ENCODE data around the gene SP2.

SP2 gene

DNA sequence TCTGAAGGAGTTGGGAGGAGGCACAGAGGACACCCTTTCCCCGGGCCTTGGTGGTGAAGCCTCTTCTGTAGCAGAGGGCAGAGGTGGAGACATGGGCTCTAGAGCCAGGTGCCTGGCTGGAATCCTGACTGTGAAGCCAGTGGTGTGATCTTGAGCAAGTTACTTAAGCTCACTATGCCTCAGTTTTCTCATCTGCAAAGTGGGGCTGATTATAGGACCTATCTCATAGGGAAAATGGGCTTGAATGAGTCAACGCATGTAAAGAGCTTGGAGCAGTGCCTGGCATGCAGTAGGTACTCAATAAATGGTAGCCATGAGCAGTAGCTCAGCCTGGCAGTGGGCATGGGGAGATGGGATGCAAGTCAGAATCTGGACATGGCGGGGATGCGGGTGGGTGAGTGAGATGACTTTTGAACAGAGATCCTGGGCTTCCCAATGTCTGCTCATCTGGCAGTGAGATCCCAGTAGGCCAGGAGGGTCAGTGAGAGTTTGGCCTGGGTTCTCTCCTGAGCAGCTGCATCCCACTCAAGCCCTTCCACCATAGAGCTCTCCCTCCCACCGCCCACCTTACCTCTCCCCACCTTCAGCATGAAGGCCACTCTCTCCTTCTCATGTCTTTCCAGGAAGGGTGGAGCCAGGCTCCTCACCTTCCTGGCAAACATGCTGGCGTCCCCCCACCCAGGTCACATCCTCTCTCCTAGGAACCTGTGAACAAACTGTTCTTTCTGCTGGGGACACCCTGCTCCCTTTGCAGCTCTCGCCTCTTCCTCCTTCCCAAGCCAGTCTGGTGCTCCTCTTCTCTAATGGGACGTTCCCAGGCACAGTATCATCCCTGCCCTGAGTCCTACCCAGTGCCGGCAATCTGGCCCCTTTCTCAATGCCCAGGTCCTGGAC, 13.1 kb upstream of the SP2 start:
- Histone ChIP-seq H3K4me1 (ENCODE audit: low read length) (peaks cover 68% of the 10 kb centered on the region), H3K27me3 (ENCODE audit: low read depth, low read length) (no peaks in the 10 kb centered on the region), H2AFZ (ENCODE audit: low read depth, low read length) (no peak overlapping the region), H3K4me2 (ENCODE audit: low read length) (no peak overlapping the region), H3K9ac (ENCODE audit: low read length) (no peak overlapping the region), H3K36me3 (replicated peaks; ENCODE audit: low read depth, low read length) (no peaks in the 10 kb centered on the region), H4K20me1 (ENCODE audit: insufficient read depth, low read length) (no peaks in the 10 kb centered on the region), H3K4me3 (ENCODE audit: low read length) (no peak overlapping the region), H3K27ac (ENCODE audit: low read length) (no peak overlapping the region), H3K9me3 (ENCODE audit: insufficient read depth, low read length) (no peaks in the 10 kb centered on the region), H3K79me2 (ENCODE audit: low read length) (no peaks in the 10 kb centered on the region)
- no peak for TF ChIP-seq CTCF (IDR thresholded peaks at IDR 0.05; ENCODE audit: low read depth, low read length)
- no peak for TF ChIP-seq EZH2phosphoT487 (IDR thresholded peaks at IDR 0.05; ENCODE audit: low read depth)

DNA sequence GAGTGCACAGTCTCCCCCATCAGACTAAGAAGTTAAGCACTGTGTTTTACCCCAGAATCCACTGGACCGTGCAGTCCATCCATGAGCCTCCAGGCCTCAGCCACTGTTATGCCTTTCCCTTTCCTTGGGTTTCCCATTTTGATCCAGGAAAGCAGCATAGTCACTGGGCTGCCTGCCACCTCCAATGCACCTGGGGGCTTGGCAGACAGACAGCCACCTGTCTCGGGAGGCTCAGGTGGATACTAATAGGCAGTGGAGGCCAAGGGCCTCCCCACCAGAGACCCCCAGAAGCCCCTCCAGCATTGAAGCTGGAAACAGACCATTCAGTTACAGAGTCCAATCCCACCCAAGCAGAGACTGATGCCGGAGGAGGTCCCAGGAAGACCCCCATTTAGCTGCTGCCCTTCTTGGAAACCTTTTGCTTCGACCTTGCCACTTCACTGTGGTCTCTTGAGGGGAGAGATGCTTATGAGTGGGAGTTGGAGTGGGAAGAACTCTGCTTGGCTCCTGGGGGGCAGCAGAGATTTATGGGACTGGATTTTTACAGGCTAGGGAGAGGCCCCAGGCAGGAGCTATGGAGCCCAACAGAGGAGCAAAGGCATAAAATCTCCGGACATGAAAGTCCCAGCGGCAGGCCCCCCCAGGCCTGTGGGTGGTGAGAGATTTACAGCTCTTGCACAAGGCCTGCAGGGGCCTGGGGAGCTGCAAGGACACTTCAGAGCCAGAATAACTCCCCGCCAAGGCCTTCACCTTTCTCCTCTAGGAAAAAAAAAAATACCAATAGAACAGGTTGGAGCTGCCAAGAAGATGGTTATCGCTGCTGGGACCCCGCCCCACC, 12.2 kb upstream of the SP2 start:
- no peaks in the 10 kb centered on the region for H3K36me3 ChIP-seq (replicated peaks; ENCODE audit: low read depth, low read length)
- H3K79me2 ChIP-seq (ENCODE audit: low read length) = no peaks in the 10 kb centered on the region
- peaks cover 64% of the 10 kb centered on the region for H3K4me1 ChIP-seq (ENCODE audit: low read length)
- no peak overlapping the region for H3K4me3 ChIP-seq (ENCODE audit: low read length)
- H3K27me3 ChIP-seq (ENCODE audit: low read depth, low read length) = no peaks in the 10 kb centered on the region
- H3K4me2 ChIP-seq (ENCODE audit: low read length) = no peak overlapping the region
- no peak overlapping the region for H3K9ac ChIP-seq (ENCODE audit: low read length)
- H2AFZ ChIP-seq (ENCODE audit: low read depth, low read length) = no peak overlapping the region
- no peak for TF ChIP-seq EZH2phosphoT487 (IDR thresholded peaks at IDR 0.05; ENCODE audit: low read depth)
- no peak for TF ChIP-seq CTCF (IDR thresholded peaks at IDR 0.05; ENCODE audit: low read depth, low read length)
- no peak overlapping the region for H3K27ac ChIP-seq (ENCODE audit: low read length)
- no peaks in the 10 kb centered on the region for H3K9me3 ChIP-seq (ENCODE audit: insufficient read depth, low read length)
- H4K20me1 ChIP-seq (ENCODE audit: insufficient read depth, low read length) = no peaks in the 10 kb centered on the region

DNA sequence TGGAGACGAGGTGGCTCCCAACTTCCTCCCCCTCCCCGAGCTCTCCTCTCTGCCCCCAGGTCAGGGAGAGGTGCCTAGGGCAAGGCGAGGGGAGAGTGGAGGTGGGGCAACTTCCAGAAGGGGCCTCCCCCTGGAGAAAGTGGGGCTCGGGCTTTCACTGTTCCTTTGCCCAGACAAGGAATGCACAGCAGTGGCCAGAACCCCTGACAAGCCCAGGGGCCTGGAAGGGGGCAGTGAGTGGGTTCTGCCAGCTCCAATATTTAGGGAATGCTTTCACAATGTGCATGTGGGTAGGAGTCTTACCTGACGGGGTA, 11.7 kb upstream of the SP2 start:
- Histone ChIP-seq H4K20me1 (ENCODE audit: insufficient read depth, low read length) (no peaks in the 10 kb centered on the region), H3K27me3 (ENCODE audit: low read depth, low read length) (no peaks in the 10 kb centered on the region), H3K4me3 (ENCODE audit: low read length) (no peak overlapping the region), H3K36me3 (replicated peaks; ENCODE audit: low read depth, low read length) (no peaks in the 10 kb centered on the region), H3K79me2 (ENCODE audit: low read length) (no peaks in the 10 kb centered on the region), H3K9ac (ENCODE audit: low read length) (no peak overlapping the region), H3K9me3 (ENCODE audit: insufficient read depth, low read length) (no peaks in the 10 kb centered on the region), H3K27ac (ENCODE audit: low read length) (no peak overlapping the region; the same call in 1 of the 2 replicates), H2AFZ (ENCODE audit: low read depth, low read length) (no peak overlapping the region), H3K4me2 (ENCODE audit: low read length) (peak overlapping the region; percentile 43; the same call in 1 of the 2 replicates), H3K4me1 (ENCODE audit: low read length) (peaks cover 64% of the 10 kb centered on the region)
- TF ChIP-seq EZH2phosphoT487 (IDR thresholded peaks at IDR 0.05; ENCODE audit: low read depth) = no peak
- TF ChIP-seq CTCF (IDR thresholded peaks at IDR 0.05; ENCODE audit: low read depth, low read length) = no peak

Data from OCI-LY3 (cell line).